GM19328 (cell line): ENCODE measurements around the gene ASB10.

Experiments
- ATAC-seq: cut with Tn5 transposase; IDR thresholded peaks from one replicate; pipeline ENCODE4 v1.9.1; 2021; ENCODE audit warnings: mild to moderate bottlenecking, moderate library complexity; ENCODE audit not compliant: unreplicated experiment

ASB10 gene

DNA sequence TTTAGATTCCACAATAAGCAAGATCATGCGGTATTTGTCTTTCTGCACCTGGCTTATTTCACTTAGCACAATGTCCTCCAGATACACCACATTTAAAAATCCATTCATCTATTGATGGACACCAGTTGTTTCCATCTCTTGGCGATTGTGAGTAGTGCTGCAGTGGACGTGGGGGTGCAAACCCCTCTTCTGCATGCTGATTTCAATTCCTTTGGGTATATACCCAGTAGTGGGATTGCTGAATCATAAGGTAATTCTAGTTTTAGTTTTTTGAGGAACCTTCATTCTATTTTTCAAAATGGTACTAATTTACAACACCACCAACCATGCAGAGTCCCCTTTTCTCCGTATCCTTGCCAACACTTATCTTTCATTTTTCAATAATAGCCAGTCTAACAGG, 2.0 kb upstream of the ASB10 start:
- no peak for ATAC-seq

GRCh38 chr7:151188252-151188542, 1.1 kb upstream of the ASB10 start:
- ATAC-seq: no peak

GRCh38 chr7:151187409-151188251, 580 bp upstream of the ASB10 start:
- no peak for ATAC-seq

DNA sequence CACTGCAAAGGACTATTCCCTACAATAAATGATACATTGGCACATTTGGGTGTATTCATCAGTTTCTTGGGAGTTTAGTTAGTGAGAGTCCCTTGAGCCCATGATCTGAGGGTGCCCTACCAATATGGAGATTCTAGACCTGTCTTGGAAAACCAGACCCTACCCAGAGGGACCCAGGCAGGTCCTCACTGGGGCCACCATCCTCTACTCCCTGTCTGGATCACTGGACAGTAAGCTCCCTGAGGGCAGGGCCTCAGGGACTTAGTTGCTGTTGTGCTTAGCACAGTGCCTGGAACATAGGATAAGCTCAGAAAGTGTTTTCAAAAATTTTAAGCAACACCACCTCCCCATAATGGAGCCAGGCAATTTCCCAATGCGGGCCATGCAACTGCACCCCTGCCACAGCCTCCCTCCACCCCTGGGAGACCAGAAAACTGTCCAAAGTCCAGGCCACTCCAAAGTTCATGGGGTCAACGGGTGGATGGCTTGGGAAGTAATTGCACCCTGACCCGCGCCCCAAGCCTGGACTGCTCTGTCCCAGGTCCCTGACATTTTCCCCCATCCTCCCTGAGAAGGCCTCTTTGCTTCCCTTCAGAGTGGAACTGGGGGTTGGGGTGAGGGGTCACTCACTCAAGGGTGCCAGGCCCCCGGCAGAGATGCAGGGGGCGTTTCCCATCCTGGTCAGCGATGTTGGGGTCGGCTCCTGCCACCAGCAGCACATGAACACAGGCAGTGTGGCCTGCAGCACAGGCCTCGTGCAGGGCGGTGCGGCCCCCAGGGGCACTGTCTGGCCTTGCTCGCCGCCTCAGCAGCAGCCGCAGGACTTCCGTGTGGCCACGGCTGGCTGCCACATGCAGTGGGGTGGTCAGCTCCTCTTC, 1.0 kb downstream of the ASB10 start:
- ATAC-seq: no peak

GRCh38 chr7:151181011-151181431, 6.0 kb downstream of the ASB10 start:
- no peak for ATAC-seq

DNA sequence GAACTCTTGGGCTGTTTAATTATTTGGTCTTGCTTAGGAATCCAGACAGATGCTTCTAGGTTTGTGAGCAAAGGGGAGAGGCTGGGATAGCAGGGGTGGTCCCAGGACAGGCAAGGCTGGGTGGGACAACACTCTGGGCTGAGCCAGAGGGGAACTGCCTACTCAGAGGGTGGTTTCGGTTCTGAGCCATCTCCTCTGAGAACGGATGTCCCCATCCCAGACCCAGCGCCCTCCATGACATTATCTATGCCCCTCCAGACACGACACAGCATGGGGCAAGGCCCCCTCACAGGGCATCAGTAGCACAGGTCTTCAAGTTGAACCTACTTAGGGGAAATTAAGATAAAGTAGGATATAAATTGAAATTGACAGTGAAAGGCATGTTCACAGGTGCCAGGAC, 7.1 kb downstream of the ASB10 start:
- no peak for ATAC-seq

DNA sequence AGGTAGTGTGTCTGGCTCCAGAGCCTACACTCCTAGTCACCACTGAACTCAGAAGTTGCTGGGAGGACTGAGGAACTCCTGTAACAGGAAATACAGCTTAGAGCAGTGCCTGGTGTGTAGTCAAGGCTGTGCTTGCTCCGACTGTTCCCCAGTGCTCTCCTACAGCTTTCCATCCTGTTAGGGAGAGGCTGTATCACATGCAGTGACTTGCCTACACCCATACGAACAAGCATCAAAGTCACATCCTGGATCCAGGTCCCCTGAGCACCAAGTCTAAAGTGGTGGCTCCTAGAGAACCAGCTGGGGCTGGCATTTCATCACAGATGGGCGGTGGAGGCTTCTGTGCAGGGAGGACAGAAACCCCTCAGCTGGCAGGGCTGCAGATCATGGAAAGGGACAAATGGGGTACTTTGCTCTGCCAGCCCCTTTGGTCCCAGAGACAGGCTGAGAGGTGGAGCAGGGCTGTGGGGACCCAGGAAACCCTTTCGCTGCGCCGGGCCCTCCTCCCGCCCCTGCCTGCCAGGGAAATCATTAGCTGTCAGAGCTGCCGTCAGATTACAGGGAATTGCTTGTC, 7.7 kb downstream of the ASB10 start:
- ATAC-seq: no peak

DNA sequence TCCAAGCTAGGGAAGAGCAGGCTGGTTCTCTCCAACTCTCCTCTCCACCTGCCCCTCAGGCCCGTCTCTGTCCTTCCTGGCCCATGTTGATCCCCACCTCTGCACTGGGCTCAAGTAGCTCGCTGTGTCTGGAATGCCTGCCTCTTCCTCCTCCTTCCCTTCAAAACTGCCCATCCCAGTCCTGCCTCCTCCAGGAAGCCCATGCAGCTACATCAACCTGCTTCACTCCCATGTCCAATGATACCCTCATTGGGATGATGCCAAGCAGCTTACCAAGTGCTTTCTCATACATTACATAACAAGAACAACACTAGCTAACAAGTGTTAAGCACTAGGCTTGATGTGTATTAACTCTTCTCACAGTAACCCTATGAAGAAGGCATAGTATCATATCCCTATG, 8.2 kb downstream of the ASB10 start:
- no peak for ATAC-seq

- no peak for ATAC-seq
Measured at GRCh38 chr7:151178236-151178635, 8.8 kb downstream of the ASB10 start.

DNA sequence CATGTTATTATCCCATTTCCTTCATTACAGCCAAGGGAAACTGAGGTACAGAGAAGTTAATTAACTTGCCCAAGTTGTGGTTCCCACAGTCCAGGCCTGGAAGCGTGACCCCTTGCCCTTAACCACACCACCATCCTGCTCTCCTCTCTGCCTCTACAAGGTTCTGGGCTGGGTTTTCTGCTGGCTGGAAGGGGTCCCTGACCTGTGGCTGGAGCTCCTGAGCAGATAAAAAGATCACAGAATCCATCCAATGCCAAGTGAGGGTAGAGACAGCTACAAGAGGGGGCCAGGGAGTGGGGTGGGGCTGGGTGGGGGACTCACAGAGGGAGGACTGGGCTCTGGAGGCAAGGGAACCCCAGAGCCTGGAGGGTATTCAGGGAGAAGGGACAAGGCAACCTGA, 9.7 kb downstream of the ASB10 start:
- ATAC-seq: no peak

- no peak for ATAC-seq
Measured at GRCh38 chr7:151176401-151176800, 10.6 kb downstream of the ASB10 start.

- ATAC-seq: no peak
Measured at GRCh38 chr7:151175793-151176311, 11.2 kb downstream of the ASB10 start.

GRCh38 chr7:151175047-151175792, 11.8 kb downstream of the ASB10 start:
- ATAC-seq: no peak

DNA sequence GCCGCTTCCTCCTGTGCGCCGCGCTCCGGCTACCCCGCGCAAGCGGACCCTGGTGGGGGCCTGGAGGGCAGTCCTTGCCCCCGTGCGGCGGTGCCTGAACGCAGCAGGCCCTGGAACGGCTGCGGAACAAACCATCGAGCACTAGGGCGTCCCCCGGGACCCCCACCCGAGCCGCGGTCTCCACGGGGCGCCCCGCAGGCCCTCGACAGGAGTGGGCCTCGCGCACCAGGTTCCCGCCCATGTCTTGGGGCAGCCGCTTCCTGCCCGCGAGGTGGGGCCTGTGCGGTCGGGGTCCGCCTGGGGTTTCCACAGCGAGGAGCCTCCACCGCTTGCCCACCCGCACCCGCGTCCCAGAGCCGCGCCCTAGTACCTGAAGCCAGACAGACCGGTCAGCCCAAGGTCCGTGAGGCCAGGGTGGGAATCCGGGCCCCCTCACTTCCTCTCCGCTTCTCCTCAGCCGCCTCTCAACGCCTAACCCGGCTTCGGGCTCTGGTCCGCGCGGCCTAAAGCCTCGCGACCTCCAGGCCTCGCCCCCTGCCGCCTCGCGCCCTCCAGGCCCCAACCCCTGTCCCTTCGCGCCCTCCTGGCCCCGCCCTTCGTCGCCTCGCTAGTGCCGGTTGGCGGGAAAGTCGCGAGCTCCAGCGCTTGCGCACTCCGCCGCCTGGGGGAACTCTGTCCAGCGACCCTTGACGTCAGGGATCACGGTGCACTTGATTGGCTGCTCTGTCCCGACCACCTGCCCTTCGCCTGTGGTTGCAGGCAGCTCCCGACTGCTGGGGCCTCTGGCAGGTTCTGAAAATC, 12.6 kb downstream of the ASB10 start:
- ATAC-seq: no peak

DNA sequence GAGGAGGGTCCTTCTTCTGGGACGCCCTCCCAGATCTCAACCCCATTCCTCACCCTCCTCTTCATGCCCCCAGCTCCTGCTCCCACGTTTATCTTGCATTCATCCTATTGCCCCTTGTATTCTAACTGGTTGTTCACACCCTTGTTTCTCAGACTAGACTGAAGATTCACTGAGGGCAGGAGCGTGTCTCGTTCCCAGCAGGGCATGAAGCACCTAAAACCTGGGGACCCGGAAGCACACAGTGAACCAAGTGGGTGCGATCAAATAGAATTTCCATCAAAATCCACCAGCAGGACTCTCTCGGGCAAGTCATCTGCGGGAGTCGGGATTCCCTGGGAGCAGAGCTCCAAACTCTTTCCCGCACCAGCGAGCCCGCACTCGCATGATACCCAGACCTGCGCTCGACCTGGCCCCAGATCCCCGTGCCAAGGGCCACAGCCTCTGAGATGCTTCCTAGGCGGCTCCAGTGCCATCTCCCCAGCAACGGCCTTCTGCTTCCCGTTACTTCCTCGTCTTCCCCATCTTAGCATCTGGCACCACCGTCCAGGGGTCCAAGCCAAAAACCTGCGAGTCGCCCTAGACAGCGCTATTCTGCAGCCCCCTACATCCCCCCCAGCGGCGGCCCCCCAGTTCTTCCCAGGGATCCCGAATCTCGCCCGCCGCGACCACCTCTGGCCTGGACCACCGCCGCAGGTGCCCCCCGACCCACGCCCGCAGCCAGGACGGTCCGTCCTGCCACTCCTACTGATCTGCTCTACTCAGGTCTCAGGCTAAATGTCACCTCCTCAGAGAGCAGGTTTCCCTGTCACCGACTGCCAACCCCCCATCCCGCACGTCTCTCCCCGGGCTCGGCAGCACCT, 13.4 kb downstream of the ASB10 start:
- ATAC-seq: no peak

DNA sequence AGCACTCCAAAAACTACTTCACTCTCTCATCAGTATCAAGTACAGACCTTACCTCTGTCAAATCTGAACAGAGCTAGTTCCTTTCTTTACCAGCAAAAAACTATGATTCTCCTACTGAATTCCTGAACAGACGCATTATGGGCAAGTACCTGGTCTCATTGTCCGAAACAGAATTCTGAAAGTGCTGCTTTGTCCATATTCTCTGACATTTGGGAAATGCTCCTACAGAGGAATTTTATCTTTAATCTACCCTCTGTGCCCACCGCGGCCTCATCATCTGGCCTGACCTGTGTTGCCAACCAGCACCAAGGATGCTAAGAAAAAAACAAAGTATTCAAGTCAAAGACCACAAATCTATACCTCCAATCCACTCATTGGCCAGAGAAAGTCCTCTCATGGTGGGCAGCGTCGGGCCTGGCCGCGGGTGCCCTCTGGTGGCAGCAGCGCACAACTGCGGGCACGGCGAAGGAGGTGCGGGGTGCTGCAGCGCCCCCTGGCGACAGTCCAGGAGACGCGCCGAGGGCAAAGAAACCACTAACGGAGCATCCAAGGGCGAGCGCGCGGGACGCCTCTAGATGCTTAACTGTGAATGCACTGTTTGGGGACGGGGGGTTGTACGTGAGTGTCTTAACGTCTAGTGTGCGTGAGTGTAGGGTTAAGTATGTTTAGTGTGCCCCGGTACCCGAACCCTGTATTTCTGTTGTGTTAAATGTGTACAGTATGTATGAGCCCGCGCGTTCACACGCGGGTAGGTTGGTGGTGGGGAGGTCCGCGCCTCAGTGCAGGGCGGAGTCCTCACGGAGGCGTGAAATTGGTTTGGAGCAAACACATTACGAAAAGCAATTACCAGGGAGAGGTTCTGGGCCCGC, 14.5 kb downstream of the ASB10 start:
- no peak for ATAC-seq

GRCh38 chr7:151168787-151169162, 18.3 kb downstream of the ASB10 start:
- ATAC-seq: no peak
